GM13977 (cell line): ENCODE data around the gene NR2F1-AS1.

Source experiments
- DNase-seq: peaks from one replicate; pipeline ENCODE4 v3.0.0; 2012; ENCODE audit warnings: low spot score
- in situ Hi-C: fragments of 300-500 bp; cut with MboI; formaldehyde crosslinking; loops from one replicate; pipeline ENCODE4 v1.12.0; 2022; ENCODE audit warnings: low sequenced_read_pairs, low pct_unique_long_range_greater_than_20kb, mixed read lengths, inconsistent platforms; ENCODE audit not compliant: unreplicated experiment
- TF ChIP-seq, protein P1 (sequence below): IDR thresholded peaks from 2 replicates; pipeline ENCODE4 v1.5.1; 2012; ENCODE audit warnings: mild to moderate bottlenecking, control low read depth; ENCODE audit not compliant: insufficient read depth; ENCODE audit errors: extremely low read depth, missing control alignments

The NR2F1-AS1 gene

GRCh38 chr5:93594591-93595419 is 13.8 kb upstream of the NR2F1-AS1 start:
- no peak for DNase-seq
- TF ChIP-seq, protein P1, sequence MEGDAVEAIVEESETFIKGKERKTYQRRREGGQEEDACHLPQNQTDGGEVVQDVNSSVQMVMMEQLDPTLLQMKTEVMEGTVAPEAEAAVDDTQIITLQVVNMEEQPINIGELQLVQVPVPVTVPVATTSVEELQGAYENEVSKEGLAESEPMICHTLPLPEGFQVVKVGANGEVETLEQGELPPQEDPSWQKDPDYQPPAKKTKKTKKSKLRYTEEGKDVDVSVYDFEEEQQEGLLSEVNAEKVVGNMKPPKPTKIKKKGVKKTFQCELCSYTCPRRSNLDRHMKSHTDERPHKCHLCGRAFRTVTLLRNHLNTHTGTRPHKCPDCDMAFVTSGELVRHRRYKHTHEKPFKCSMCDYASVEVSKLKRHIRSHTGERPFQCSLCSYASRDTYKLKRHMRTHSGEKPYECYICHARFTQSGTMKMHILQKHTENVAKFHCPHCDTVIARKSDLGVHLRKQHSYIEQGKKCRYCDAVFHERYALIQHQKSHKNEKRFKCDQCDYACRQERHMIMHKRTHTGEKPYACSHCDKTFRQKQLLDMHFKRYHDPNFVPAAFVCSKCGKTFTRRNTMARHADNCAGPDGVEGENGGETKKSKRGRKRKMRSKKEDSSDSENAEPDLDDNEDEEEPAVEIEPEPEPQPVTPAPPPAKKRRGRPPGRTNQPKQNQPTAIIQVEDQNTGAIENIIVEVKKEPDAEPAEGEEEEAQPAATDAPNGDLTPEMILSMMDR: no peak
- in situ Hi-C loops: loop anchor here (25.0 kb wide), 1 partner anchor 1242 kb away; no protein-coding TSS in a partner anchor

- no peak for DNase-seq
- TF ChIP-seq, protein P1: no peak
- in situ Hi-C loops: loop anchor here (25.0 kb wide), 1 partner anchor 1244 kb away; no protein-coding TSS in a partner anchor
These were observed 12.6 kb upstream of the NR2F1-AS1 start for GRCh38 chr5:93593476-93594131.

DNA sequence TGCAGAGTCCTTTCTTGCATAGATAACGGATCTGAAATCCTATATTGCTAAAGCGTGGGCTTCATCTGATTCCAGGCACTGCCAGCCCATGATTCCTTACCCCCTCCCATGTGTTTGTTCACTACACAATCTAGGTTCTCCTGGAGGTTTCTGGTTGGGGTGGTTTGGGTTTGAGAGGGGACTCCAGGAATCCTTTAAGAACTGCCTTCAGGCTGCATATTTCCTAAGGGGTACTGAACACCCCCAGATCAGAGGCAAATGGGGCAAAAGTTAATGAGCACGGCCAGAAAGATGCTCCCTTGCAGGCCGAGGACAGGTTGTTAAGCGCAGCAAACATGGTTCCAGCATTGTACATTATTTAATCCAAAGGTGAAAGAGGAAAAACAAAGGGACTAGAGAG is 11.9 kb upstream of the NR2F1-AS1 start:
- in situ Hi-C loops: loop anchor here (25.0 kb wide), 1 partner anchor 1244 kb away; no protein-coding TSS in a partner anchor
- TF ChIP-seq, protein P1: no peak
- DNase-seq: no peak

DNA sequence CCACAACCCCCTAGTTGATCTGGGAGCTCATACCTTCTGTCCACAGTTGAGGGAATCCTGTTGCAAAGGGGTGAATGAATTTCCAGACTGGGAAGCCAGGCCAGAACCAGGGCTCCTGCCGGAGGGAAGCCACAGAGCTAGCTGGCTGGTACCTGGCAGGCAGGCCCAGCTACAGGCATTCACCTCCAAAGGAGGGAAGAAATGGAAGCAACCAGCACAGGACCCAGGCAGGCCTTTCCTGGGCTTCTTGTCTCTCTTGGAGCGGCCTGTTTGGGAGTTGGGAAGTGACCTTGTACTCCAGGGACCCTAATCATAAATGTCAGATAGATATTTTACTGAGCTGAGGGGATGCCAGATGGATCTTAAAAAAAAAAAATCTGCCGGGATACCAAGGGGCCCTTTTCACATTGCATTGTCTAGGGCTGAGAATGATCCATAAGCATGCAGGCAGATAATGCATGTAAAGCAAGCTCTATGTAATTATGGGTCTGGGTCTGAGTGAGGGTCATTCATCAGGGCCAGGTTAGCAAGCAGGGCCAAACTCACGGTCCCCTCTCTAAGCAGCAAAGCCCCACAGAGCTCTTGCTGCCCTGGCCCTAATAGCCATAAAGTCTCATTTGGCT is 10.4 kb upstream of the NR2F1-AS1 start:
- TF ChIP-seq, protein P1: no peak
- in situ Hi-C loops: loop anchor here (25.0 kb wide), 1 partner anchor 1246 kb away; no protein-coding TSS in a partner anchor
- DNase-seq: no peak

DNA sequence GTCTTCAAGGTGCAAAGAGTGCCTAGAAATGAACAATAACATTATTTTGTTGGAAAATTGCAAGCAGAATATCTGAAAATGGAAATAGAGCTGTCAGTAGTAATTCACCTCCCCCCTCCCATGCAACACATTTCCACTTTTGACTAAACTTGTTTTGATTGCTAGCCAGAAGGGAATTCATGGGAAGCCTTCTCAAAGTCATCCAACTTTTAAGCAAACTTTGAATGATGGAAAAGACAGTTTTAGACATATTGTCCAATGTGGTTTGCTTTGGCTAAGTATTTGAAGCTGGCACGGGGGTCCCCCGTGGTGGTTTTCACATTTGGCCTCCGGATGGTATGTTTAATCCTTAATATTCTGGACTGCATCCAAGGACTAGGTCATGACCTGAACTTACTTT is 9.5 kb upstream of the NR2F1-AS1 start:
- in situ Hi-C loops: loop anchor here (25.0 kb wide), 1 partner anchor 1247 kb away; no protein-coding TSS in a partner anchor
- TF ChIP-seq, protein P1: no peak
- DNase-seq: no peak

GRCh38 chr5:93589829-93590215 is 8.8 kb upstream of the NR2F1-AS1 start:
- in situ Hi-C loops: loop anchor here (25.0 kb wide), 1 partner anchor 1247 kb away; no protein-coding TSS in a partner anchor
- TF ChIP-seq, protein P1: no peak
- DNase-seq: no peak
